Caki2 (cell line): ENCODE data around the gene MRPS26. TPM values are rescaled to one million over a fixed set of nuclear protein-coding genes. Genes with fewer than 3 reads are reported as not detected.
A peak's percentile ranks its signal among the peaks of the same experiment; 100 is the strongest.
"Not testable (repeated sequence)": the region's sequence is repeated elsewhere in the genome, so short reads cannot be mapped to it uniquely, and the experiment has no call there.

Experiments
- DNase-seq: peaks from one replicate; pipeline ENCODE4 v3.0.0-alpha.2; 2015; ENCODE audit warnings: low read depth
- in situ Hi-C: cut with HindIII; loops from 2 replicates; pipeline ENCODE4 v1.10.0; 2016; ENCODE audit warnings: low sequenced_read_pairs, low pct_unique_long_range_greater_than_20kb, mixed read lengths
- total RNA-seq: library from RNA; depleted of rRNA; stranded (reverse); fragments of >200 nt; shearing (Covaris generic); gene quantifications from 2 replicates; pipeline ENCODE4 v1.2.3, GENCODE V29; 2014; ENCODE audit warnings: low replicate concordance

The MRPS26 gene
- total RNA-seq, 1 experiment from 2014 or later, result 131 TPM

- in situ Hi-C loops, result no loop called here
- no peak for DNase-seq
Measured at GRCh38 chr20:3039426-3039825, 6.4 kb upstream of the MRPS26 start.

GRCh38 chr20:3040086-3040485, 5.8 kb upstream of the MRPS26 start:
- in situ Hi-C loops, result no loop called here
- DNase-seq, result no peak

- DNase-seq, result no peak
- in situ Hi-C loops, result no loop called here
Measured at GRCh38 chr20:3041854-3042409, 3.9 kb upstream of the MRPS26 start.

- in situ Hi-C loops, result no loop called here
- DNase-seq, result no peak
Measured at GRCh38 chr20:3042625-3043024, 3.2 kb upstream of the MRPS26 start.

- DNase-seq, result no peak
- in situ Hi-C loops, result no loop called here
Measured at GRCh38 chr20:3043322-3043721, 2.5 kb upstream of the MRPS26 start, which contains the start of gene GNRH2. Gene GNRH2, plus strand, starts transcription at chr20:3043622. Its CDS starts 793 bp downstream, at chr20:3044415.

- in situ Hi-C loops, result no loop called here
- DNase-seq, result no peak
Measured at GRCh38 chr20:3044336-3044965, 1.4 kb upstream of the MRPS26 start.

GRCh38 chr20:3045042-3045815, 623 bp upstream of the MRPS26 start:
- DNase-seq, result no peak
- in situ Hi-C loops, result no loop called here

GRCh38 chr20:3046677-3047462, 1.0 kb downstream of the MRPS26 start:
- DNase-seq, result no peak
- in situ Hi-C loops, result no loop called here

- DNase-seq, result no peak
Measured at GRCh38 chr20:3047486-3048419, 1.9 kb downstream of the MRPS26 start.

GRCh38 chr20:3051385-3052019, 5.7 kb downstream of the MRPS26 start:
- in situ Hi-C loops, result no loop called here
- DNase-seq, result no peak

More at GRCh38 chr20:3047486-3048419, 1.9 kb downstream of the MRPS26 start:
- in situ Hi-C loops, result no loop called here

GRCh38 chr20:3059489-3059888, 13.6 kb downstream of the MRPS26 start:
- DNase-seq, result no peak
- in situ Hi-C loops, result no loop called here

GRCh38 chr20:3064119-3064518, 18.3 kb downstream of the MRPS26 start:
- in situ Hi-C loops, DNase-seq: not testable (repeated sequence)

- in situ Hi-C loops, result no loop called here
Measured at GRCh38 chr20:3067139-3068014, 21.5 kb downstream of the MRPS26 start.

GRCh38 chr20:3068075-3068474, 22.2 kb downstream of the MRPS26 start:
- in situ Hi-C loops, result no loop called here
- no peak for DNase-seq

More at GRCh38 chr20:3067139-3068014, 21.5 kb downstream of the MRPS26 start:
- peak; percentile 84 for DNase-seq

- in situ Hi-C loops, result no loop called here
- DNase-seq, result peak; percentile 70
Measured at GRCh38 chr20:3068986-3069900, 23.4 kb downstream of the MRPS26 start.
